Osteoblast (primary cell): ENCODE data around the gene TECR. TPM values are rescaled to one million over a fixed set of nuclear protein-coding genes. Genes with fewer than 3 reads are reported as not detected.

Experiments used
- DNase-seq: peaks from one replicate; pipeline ENCODE4 v3.0.0; 2011; ENCODE audit warnings: low spot score, mixed read lengths; ENCODE audit not compliant: insufficient read length; ENCODE audit errors: missing footprints
- H2AFZ ChIP-seq: 2 replicates; pipeline ENCODE4 v1.6.0; 2011; ENCODE audit warnings: mild to moderate bottlenecking, low read length
- H3K27ac ChIP-seq: 2 replicates; pipeline ENCODE4 v1.5.1; 2011; ENCODE audit warnings: mild to moderate bottlenecking, low read depth, low read length, moderate library complexity
- H3K27me3 ChIP-seq: 2 replicates; pipeline ENCODE4 v1.6.0; 2012; ENCODE audit warnings: mild to moderate bottlenecking, control low read depth, inconsistent platforms, low read length, moderate library complexity; ENCODE audit not compliant: insufficient read depth
- H3K36me3 ChIP-seq: 2 replicates; pipeline ENCODE4 v1.5.1; 2011; ENCODE audit warnings: mild to moderate bottlenecking, low read length, control low read depth, moderate library complexity; ENCODE audit not compliant: insufficient read depth
- H3K4me1 ChIP-seq: 2 replicates; pipeline ENCODE4 v1.5.1; 2011; ENCODE audit warnings: mild to moderate bottlenecking, low read length, control low read depth, moderate library complexity; ENCODE audit not compliant: insufficient read depth
- H3K4me2 ChIP-seq: 2 replicates; pipeline ENCODE4 v1.6.0; 2011; ENCODE audit warnings: mild to moderate bottlenecking, low read length; ENCODE audit not compliant: insufficient read depth
- H3K4me3 ChIP-seq: fragments of 200-600 bp; sonication (generic); 3 replicates; pipeline ENCODE4 v1.5.1; 2012; ENCODE audit warnings: mild to moderate bottlenecking, low read length, inconsistent platforms; ENCODE audit not compliant: insufficient read depth
- H3K79me2 ChIP-seq: 2 replicates; pipeline ENCODE4 v1.6.0; 2012; ENCODE audit warnings: mild to moderate bottlenecking, low read length, control low read depth, inconsistent platforms; ENCODE audit not compliant: insufficient read depth
- H3K9me3 ChIP-seq: 2 replicates; pipeline ENCODE4 v1.5.1; 2011; ENCODE audit warnings: low read depth, low read length, control low read depth
- H4K20me1 ChIP-seq: 2 replicates; pipeline ENCODE4 v1.6.0; 2012; ENCODE audit warnings: mild to moderate bottlenecking, low read length, control low read depth; ENCODE audit not compliant: insufficient read depth
- CTCF ChIP-seq: IDR thresholded peaks from 2 replicates; pipeline ENCODE4 v1.5.1; 2011; ENCODE audit warnings: mild to moderate bottlenecking, low read depth, low read length, moderate library complexity; ENCODE audit errors: extremely low read depth
- total RNA-seq: library from RNA; depleted of rRNA; stranded (reverse); fragments of >200 nt; gene quantifications from 2 replicates; pipeline ENCODE4 v1.2.3, GENCODE V29; 2012

Gene TECR
- total RNA-seq, 1 donor = 41.6 TPM

GRCh38 chr19:14517840-14518505 is 11.4 kb upstream of the TECR start, which contains the start of gene DNAJB1:
Gene DNAJB1 (minus strand): TSS chr19:14518397. CDS start chr19:14518349, 48 bp downstream.
- H3K4me1 ChIP-seq = peaks cover 34% of the 10 kb centered on the region
- peak within 1 kb of the TSS; percentile 94 for H3K27ac ChIP-seq
- DNase-seq = peak; percentile 99
- no peaks in the 10 kb centered on the region for H3K9me3 ChIP-seq
- no peak for TF ChIP-seq CTCF
- peak within 1 kb of the TSS; percentile 91 for H2AFZ ChIP-seq
- H3K4me3 ChIP-seq = peak within 1 kb of the TSS; percentile 93
- H3K4me2 ChIP-seq = peak within 1 kb of the TSS; percentile 92
- peaks cover 29% of the 10 kb centered on the region for H4K20me1 ChIP-seq
- H3K36me3 ChIP-seq = peaks cover 27% of the 10 kb centered on the region
- H3K79me2 ChIP-seq = peaks cover 40% of the 10 kb centered on the region
- H3K27me3 ChIP-seq = no peaks in the 10 kb centered on the region

GRCh38 chr19:14519245-14519859 is 10.0 kb upstream of the TECR start:
- peaks cover 20% of the 10 kb centered on the region for H3K36me3 ChIP-seq
- TF ChIP-seq CTCF = no peak
- H3K4me1 ChIP-seq = peaks cover 34% of the 10 kb centered on the region
- H3K79me2 ChIP-seq = peaks cover 37% of the 10 kb centered on the region
- peaks cover 28% of the 10 kb centered on the region for H4K20me1 ChIP-seq
- no peak overlapping the region for H3K4me3 ChIP-seq
- H3K9me3 ChIP-seq = no peaks in the 10 kb centered on the region
- DNase-seq = peak; percentile 58
- H2AFZ ChIP-seq = no peak overlapping the region
- H3K4me2 ChIP-seq = peak overlapping the region; percentile 85
- H3K27ac ChIP-seq = peak overlapping the region; percentile 84
- no peaks in the 10 kb centered on the region for H3K27me3 ChIP-seq

GRCh38 chr19:14519860-14520407 is 9.5 kb upstream of the TECR start:
- DNase-seq = peak; percentile 87
- H4K20me1 ChIP-seq = peaks cover 22% of the 10 kb centered on the region
- no peaks in the 10 kb centered on the region for H3K9me3 ChIP-seq
- H3K4me3 ChIP-seq = no peak overlapping the region
- TF ChIP-seq CTCF = no peak
- H3K4me1 ChIP-seq = peaks cover 34% of the 10 kb centered on the region
- peak overlapping the region; percentile 77 for H3K27ac ChIP-seq
- peaks cover 14% of the 10 kb centered on the region for H3K36me3 ChIP-seq
- no peak overlapping the region for H2AFZ ChIP-seq
- H3K27me3 ChIP-seq = no peaks in the 10 kb centered on the region
- peaks cover 31% of the 10 kb centered on the region for H3K79me2 ChIP-seq
- H3K4me2 ChIP-seq = peak overlapping the region; percentile 44

GRCh38 chr19:14520543-14520942 is 8.9 kb upstream of the TECR start:
- TF ChIP-seq CTCF = no peak

More at GRCh38 chr19:14520543-14520942, 8.9 kb upstream of the TECR start:
- no peak overlapping the region for H3K4me2 ChIP-seq
- peaks cover 25% of the 10 kb centered on the region for H3K79me2 ChIP-seq
- H3K27ac ChIP-seq = peak overlapping the region; percentile 77
- no peak for DNase-seq
- no peak overlapping the region for H2AFZ ChIP-seq
- H3K27me3 ChIP-seq = no peaks in the 10 kb centered on the region
- peaks cover 8% of the 10 kb centered on the region for H3K36me3 ChIP-seq
- peaks cover 31% of the 10 kb centered on the region for H3K4me1 ChIP-seq
- no peaks in the 10 kb centered on the region for H3K9me3 ChIP-seq
- H3K4me3 ChIP-seq = no peak overlapping the region
- H4K20me1 ChIP-seq = peaks cover 16% of the 10 kb centered on the region
